Stomach (tissue), 9 donors: Measurements from ENCODE around the gene IFT57. TPM values are rescaled to one million over a fixed set of nuclear protein-coding genes. Genes with fewer than 3 reads are reported as not detected.

Source experiments
- DNase-seq, 2 donors: peaks; one replicate each; pipeline versions ENCODE4 v3.0.0 to v3.0.0-alpha.2; 2013 to 2019
- H3K27ac ChIP-seq, 5 donors: fragments of 200-600 bp in 4 of 5; sonication (generic) in 4 of 5; one replicate each; pipeline ENCODE4 v1.5.1; 2013 to 2019; ENCODE audit warnings: mild to moderate bottlenecking in 1 of 5, moderate library complexity in 1 of 5
- H3K27me3 ChIP-seq, 3 donors: fragments of 200-600 bp; sonication (generic); one replicate each; pipeline ENCODE4 v1.5.1; 2017 to 2019; ENCODE audit warnings: mixed run types in 1 of 3
- H3K36me3 ChIP-seq, 4 donors: fragments of 200-600 bp; sonication (generic); 1 replicate in 3 of 4; 2 replicates in 1 of 4; pipeline ENCODE4 v1.5.1; 2016 to 2019
- H3K4me1 ChIP-seq, 4 donors: fragments of 200-600 bp; sonication (generic); one replicate each; pipeline ENCODE4 v1.5.1; 2016 to 2019
- H3K4me3 ChIP-seq, 4 donors: fragments of 200-600 bp; sonication (generic) in 3 of 4; one replicate each; pipeline ENCODE4 v1.5.1; 2016 to 2019; ENCODE audit warnings: mild to moderate bottlenecking in 1 of 4
- H3K9me3 ChIP-seq, 4 donors: fragments of 200-600 bp; sonication (generic); one replicate each; pipeline ENCODE4 v1.5.1; 2016 to 2019
- EP300 ChIP-seq: sonication (generic); formaldehyde crosslinking; IDR thresholded peaks from one replicate; pipeline ENCODE4 v1.6.1; 2017; ENCODE audit warnings: antibody characterized with exemption
- POLR2A ChIP-seq, 4 donors: fragments of 450-650 bp; IDR thresholded peaks; one replicate each; pipeline ENCODE4 v1.6.1; 2016; ENCODE audit warnings: antibody characterized with exemption in 4 of 4, control low read depth in 2 of 4, mild to moderate bottlenecking in 1 of 4, moderate library complexity in 1 of 4
- POLR2AphosphoS5 ChIP-seq, 3 donors: sonication (generic); formaldehyde crosslinking; IDR thresholded peaks; one replicate each; pipeline ENCODE4 v1.6.1; 2016; ENCODE audit warnings: antibody characterized with exemption in 3 of 3
- WGBS, 5 donors: extraction: QIAGEN DNeasy Blood & Tissue Kit in 3 of 5; methylation state at CpG; one replicate each; pipeline versions ENCODE4 v1.1.5 to v1.1.7; 2013 to 2018; 5-methylcytosine and 5-hydroxymethylcytosine counted together
- intact Hi-C: fragments of 100-400 bp; cut with DNase I; formaldehyde crosslinking; loops from one replicate; pipeline ENCODE4 v1.15.1; 2023; ENCODE audit warnings: low total_unique reads
- polyA plus RNA-seq, 3 donors: library from polyadenylated mRNA; stranded (reverse); fragments of 200-250 nt; gene quantifications; one replicate each; pipeline ENCODE4 v1.2.3, GENCODE V29; 2013
- total RNA-seq, 5 donors: library from RNA; depleted of rRNA; stranded (reverse); fragments of >200 nt; gene quantifications; one replicate each; pipeline versions ENCODE4 v1.1.0 to v1.2.3, GENCODE V29; 2014 to 2016
- TF ChIP-seq, protein P1 (sequence below), 7 experiments: fragments of 450-650 bp in 4 of 7; fragments of 200-600 bp in 3 of 7; sonication (generic) in 3 of 7; IDR thresholded peaks; one replicate each; pipeline ENCODE4 v1.5.1; 2016 to 2019; ENCODE audit warnings: antibody characterized with exemption in 7 of 7, control low read depth in 2 of 7, mild to moderate bottlenecking in 1 of 7
- donor health status: healthy with polysubstance abuse.
- donor health status: Bipolar disorder and iron deficiency.
- donor health status: healthy.

IFT57 gene
- total and polyA plus RNA-seq, 8 donors, result 15.6 to 118 (median 36.7) TPM

DNA sequence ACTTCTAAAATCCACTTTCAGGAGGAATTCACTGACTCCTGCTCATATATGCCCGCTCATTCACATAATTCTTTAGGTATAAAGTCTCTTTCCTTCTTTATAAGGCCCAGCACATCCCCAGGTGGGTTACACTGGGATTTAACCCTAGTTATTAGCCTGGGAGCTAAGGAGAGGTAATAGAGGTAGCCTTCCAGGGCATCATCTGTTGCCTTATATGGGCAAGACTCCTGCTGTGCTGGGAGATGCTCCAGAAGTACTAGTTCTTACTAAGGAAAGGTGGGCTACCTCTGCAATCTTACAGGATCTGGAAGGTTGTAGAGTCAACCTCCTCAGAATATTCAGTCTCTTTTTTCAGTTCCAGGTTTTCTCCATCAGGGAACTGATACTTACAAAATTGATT, 13.1 kb upstream of the IFT57 start:
- H3K27ac ChIP-seq, result no peak overlapping the region
- 92 to 100% (median 100%) methylated on average over 1 of the region's 1 CpG for WGBS, 5 donors
- no peak for TF ChIP-seq EP300
- no peak for DNase-seq
- no peak overlapping the region for H3K4me3 ChIP-seq
- no peaks in the 10 kb centered on the region for H3K36me3 ChIP-seq
- H3K9me3 ChIP-seq, result no peaks in the 10 kb centered on the region
- H3K27me3 ChIP-seq, result no peaks in the 10 kb centered on the region
- intact Hi-C loops, result no loop called here
- H3K4me1 ChIP-seq, result no peaks in the 10 kb centered on the region

DNA sequence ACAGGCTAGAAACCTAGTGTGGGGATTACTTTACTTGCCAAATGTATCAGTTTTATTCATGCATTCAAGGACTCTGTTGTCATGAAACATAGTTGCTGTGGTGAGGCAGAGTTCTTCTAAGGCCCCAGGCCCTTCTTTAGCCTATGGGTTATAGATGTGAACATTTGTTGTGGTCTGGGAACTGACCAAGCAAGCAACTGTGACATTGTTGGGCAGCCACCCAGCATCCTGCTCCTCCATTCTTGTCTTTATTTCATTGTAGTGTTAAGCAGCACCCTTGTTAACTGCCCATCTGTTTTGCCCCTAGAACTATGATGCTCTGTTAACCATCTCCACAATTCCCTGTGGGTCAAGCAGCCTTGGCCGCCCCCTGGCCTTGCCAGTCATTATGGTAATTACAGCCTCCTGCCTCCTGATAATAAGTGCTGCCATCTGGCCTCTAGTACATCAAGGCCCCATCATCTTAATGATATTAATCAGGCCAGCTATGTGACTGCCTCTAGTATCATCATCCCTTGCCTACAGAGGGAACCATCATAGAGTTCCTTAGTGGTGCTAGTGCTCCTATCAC, 12.2 kb upstream of the IFT57 start:
- 93 to 100% (median 95%) methylated on average over 1 of the region's 1 CpG for WGBS, 5 donors
- TF ChIP-seq POLR2A (IDR thresholded peaks at IDR 0.05) (no peak), EP300 (no peak), POLR2AphosphoS5 (IDR thresholded peaks at IDR 0.05) (no peak)
- TF ChIP-seq, protein P1, sequence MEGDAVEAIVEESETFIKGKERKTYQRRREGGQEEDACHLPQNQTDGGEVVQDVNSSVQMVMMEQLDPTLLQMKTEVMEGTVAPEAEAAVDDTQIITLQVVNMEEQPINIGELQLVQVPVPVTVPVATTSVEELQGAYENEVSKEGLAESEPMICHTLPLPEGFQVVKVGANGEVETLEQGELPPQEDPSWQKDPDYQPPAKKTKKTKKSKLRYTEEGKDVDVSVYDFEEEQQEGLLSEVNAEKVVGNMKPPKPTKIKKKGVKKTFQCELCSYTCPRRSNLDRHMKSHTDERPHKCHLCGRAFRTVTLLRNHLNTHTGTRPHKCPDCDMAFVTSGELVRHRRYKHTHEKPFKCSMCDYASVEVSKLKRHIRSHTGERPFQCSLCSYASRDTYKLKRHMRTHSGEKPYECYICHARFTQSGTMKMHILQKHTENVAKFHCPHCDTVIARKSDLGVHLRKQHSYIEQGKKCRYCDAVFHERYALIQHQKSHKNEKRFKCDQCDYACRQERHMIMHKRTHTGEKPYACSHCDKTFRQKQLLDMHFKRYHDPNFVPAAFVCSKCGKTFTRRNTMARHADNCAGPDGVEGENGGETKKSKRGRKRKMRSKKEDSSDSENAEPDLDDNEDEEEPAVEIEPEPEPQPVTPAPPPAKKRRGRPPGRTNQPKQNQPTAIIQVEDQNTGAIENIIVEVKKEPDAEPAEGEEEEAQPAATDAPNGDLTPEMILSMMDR (IDR thresholded peaks at IDR 0.05), result no peak
- intact Hi-C loops, result no loop called here

DNA sequence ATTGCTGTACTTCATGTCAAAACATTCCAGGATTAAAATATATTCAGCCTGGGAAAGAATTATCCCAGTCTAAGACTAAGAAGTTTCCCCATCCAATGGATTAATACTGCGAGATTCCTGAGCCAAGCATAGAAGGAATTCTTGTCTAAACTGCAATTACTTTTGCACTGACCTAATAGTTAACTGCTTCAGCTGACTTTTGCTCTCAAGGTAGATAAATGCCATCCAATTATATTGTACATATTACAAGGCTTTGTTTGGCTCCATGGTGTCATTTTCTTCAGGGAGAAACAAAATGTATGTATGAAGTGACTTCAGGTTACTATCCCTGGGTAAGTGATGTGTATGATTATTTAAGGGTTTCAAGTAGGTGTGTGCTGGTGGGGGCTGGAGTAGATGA, 6.1 kb upstream of the IFT57 start:
- intact Hi-C loops, result no loop called here
- Histone ChIP-seq H3K27ac (no peak overlapping the region), H3K4me1 (peaks cover 0 to 25% (median 5%) of the 10 kb centered on the region in 4 donors), H3K27me3 (no peaks in the 10 kb centered on the region), H3K9me3 (no peaks in the 10 kb centered on the region), H3K4me3 (no peak overlapping the region), H3K36me3 (no peaks in the 10 kb centered on the region)
- WGBS, 5 donors, result 70 to 91% (median 81%) methylated on average over 1 of the region's 1 CpG
- no peak for TF ChIP-seq POLR2AphosphoS5 (IDR thresholded peaks at IDR 0.05)
- TF ChIP-seq POLR2A (IDR thresholded peaks at IDR 0.05), result no peak
- TF ChIP-seq EP300, result no peak
- TF ChIP-seq, protein P1 (IDR thresholded peaks at IDR 0.05), result no peak
- no peak for DNase-seq

More for the DNA sequence above, 12.2 kb upstream of the IFT57 start:
- Histone ChIP-seq H3K27me3 (no peaks in the 10 kb centered on the region), H3K36me3 (no peaks in the 10 kb centered on the region), H3K4me3 (no peak overlapping the region), H3K9me3 (no peaks in the 10 kb centered on the region), H3K27ac (no peak overlapping the region), H3K4me1 (no peaks in the 10 kb centered on the region)
- DNase-seq, result no peak

- DNase-seq, result no peak
- H3K4me1 ChIP-seq, result peaks cover 0 to 29% (median 8%) of the 10 kb centered on the region in 4 donors
- H3K9me3 ChIP-seq, result no peaks in the 10 kb centered on the region
- TF ChIP-seq, protein P1 (IDR thresholded peaks at IDR 0.05), result no peak
- no peak for TF ChIP-seq POLR2AphosphoS5 (IDR thresholded peaks at IDR 0.05)
- no peak for TF ChIP-seq POLR2A (IDR thresholded peaks at IDR 0.05)
- TF ChIP-seq EP300, result no peak
- no peak overlapping the region for H3K4me3 ChIP-seq
- no peaks in the 10 kb centered on the region for H3K36me3 ChIP-seq
- H3K27ac ChIP-seq, result no peak overlapping the region
- no peaks in the 10 kb centered on the region for H3K27me3 ChIP-seq
- intact Hi-C loops, result no loop called here
- 77 to 85% (median 81%) methylated on average over 6 of the region's 6 CpGs for WGBS, 5 donors
These were observed 4.9 kb upstream of the IFT57 start for GRCh38 chr3:108227131-108227530.

DNA sequence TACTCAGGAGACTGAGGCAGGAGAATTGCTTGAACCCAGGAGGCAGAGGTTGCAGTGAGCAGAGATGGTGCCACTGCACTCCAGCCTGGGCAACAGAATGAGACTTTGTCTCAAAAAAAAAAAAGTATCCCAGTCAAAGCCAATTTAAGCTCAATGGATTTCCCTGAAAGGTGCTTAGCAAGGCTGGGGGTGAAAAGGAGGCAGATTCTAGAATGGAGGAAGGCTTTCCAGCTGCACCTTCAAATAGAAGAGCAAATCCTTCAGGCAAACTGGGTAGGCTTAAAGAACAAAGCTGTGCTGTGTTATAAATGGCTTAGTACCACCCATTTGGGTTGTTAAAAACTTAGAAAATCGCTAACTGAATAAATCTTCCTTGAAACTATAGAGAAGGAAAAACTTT, 3.0 kb upstream of the IFT57 start:
- intact Hi-C loops, result no loop called here

More for the DNA sequence above, 3.0 kb upstream of the IFT57 start:
- H3K27me3 ChIP-seq, result no peaks in the 10 kb centered on the region
- no peak overlapping the region for H3K4me3 ChIP-seq
- WGBS, 5 donors, result 91 to 98% (median 91%) methylated on average over 1 of the region's 1 CpG
- no peak overlapping the region for H3K27ac ChIP-seq
- no peaks in the 10 kb centered on the region for H3K36me3 ChIP-seq
- no peaks in the 10 kb centered on the region for H3K9me3 ChIP-seq
- DNase-seq, result no peak
- peaks cover 0 to 43% (median 15%) of the 10 kb centered on the region in 4 donors for H3K4me1 ChIP-seq
- TF ChIP-seq POLR2AphosphoS5 (IDR thresholded peaks at IDR 0.05) (no peak), EP300 (no peak), POLR2A (IDR thresholded peaks at IDR 0.05) (no peak)
- TF ChIP-seq, protein P1 (IDR thresholded peaks at IDR 0.05), result no peak
